Gastrocnemius medialis (tissue), 4 donors: ENCODE measurements around the gene ANKRD27.

Source experiments
- CTCF ChIP-seq, 5 experiments: fragments of 450-650 bp in 3 of 5; fragments of 200-600 bp in 2 of 5; sonication (generic) in 2 of 5; IDR thresholded peaks in 4 of 5; conservative IDR thresholded peaks in 1 of 5; 1 replicate in 4 of 5; 2 replicates in 1 of 5; pipeline ENCODE4 v1.5.1; 2016 to 2019; ENCODE audit warnings: antibody characterized with exemption in 5 of 5, mild to moderate bottlenecking in 3 of 5, moderate library complexity in 3 of 5
- POLR2A ChIP-seq, 2 donors: fragments of 450-650 bp; IDR thresholded peaks; one replicate each; pipeline ENCODE4 v1.6.1; 2017; ENCODE audit warnings: antibody characterized with exemption in 2 of 2, mild to moderate bottlenecking in 2 of 2, moderate library complexity in 2 of 2

GRCh38 chr19:32642771-32643170, 32.2 kb downstream of the ANKRD27 start:
- no peak for TF ChIP-seq CTCF (IDR thresholded peaks at IDR 0.05 in 4 of 5, conservative IDR thresholded peaks at IDR 0.05 in 1 of 5)
- TF ChIP-seq POLR2A (IDR thresholded peaks at IDR 0.05): no peak
